Measurements from ENCODE around the gene ARL2BP. TPM values are rescaled to one million over a fixed set of nuclear protein-coding genes. Genes with fewer than 3 reads are reported as not detected.

Gene ARL2BP
- polyA plus RNA-seq, 3 donors = 35.4 to 84.6 (median 84.0) TPM

DNA sequence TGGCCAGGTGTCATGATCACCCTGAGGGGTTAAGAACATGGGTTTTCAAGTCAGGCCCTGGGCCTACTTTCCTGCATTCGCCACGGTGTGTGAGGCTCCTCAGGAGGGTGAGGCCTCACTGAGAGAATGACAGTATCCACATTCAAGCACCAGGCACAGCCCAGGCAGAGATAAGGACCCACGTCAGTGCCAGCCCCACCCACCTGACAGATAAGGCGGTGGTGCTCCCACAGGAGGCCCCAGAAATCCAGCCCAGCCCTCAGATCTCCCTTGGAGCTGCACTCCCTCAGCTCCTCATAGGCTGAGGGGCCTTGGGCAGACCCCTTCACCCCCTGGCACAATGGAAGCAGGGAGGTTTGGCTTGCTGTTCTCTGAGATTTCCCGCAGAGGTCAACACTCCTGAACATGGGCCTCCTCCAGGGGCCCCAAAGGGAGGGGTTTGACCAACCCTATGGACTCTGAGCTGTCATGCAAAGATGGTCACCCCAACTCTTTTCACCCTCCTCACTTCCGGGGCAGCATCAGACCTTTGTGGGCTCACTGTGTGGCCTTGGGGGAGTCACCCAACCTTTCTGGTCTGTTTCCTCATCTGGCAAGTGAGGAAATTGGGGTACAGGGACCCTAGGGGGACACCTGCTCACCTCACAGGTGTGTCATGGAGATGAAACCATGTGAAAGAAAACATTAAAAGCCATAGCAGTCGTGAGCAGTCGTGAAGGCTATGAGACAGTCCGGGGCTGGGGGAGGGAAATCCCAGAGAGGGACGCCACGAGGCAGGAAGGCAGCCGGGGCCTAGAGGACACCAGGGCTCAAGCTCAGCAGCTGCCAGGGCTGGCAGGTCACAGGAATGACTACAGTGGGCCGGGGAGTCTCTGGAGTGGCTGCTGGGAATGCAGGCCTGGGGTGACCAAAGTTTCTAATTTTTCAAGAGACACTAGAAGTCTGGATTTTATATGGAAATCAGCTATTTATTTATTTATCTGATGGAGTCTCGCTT lies 24.0 kb downstream of the ARL2BP start:
- intact Hi-C loops (cut with micrococcal nuclease) = no loop called here
- no peak overlapping the region for H2AFZ ChIP-seq (ENCODE audit: insufficient read depth, low read depth, low read length, poor library complexity, severe bottlenecking)
- H3K27ac ChIP-seq (ENCODE audit: low read depth in 1 of 2, low read length in 2 of 2) = no peak overlapping the region

More for the DNA sequence above, 24.0 kb downstream of the ARL2BP start:
- no peaks in the 10 kb centered on the region for H3K36me3 Mint-ChIP-seq
- no peaks in the 10 kb centered on the region for H3K36me3 ChIP-seq (replicated peaks in 1 of 2; ENCODE audit: control insufficient read depth in 1 of 2, insufficient read depth in 2 of 2, low read length in 2 of 2)
- peaks cover 0 to 8% (median 5%) of the 10 kb centered on the region in 3 donors for H3K27me3 Mint-ChIP-seq (ENCODE audit: low read depth in 3 of 3)
- no peak overlapping the region for H3K4me2 ChIP-seq (replicated peaks; ENCODE audit: extremely low read depth, low read length, poor library complexity, severe bottlenecking)
- no peaks in the 10 kb centered on the region for H3K9me3 Mint-ChIP-seq
- no peak for DNase-seq
- no peak overlapping the region for H3K4me3 ChIP-seq (replicated peaks in 1 of 3; ENCODE audit: low read depth in 2 of 3, low read length in 3 of 3)
- no peaks in the 10 kb centered on the region for H3K27me3 ChIP-seq (ENCODE audit: control insufficient read depth in 2 of 2, insufficient read depth in 2 of 2, low read length in 2 of 2)
- no peak overlapping the region for H3K9ac ChIP-seq (ENCODE audit: insufficient read depth, low read length, poor library complexity, severe bottlenecking)
- peaks cover 10% of the 10 kb centered on the region for H3K4me1 Mint-ChIP-seq
- H3K79me2 ChIP-seq (ENCODE audit: insufficient read depth, low read length) = no peaks in the 10 kb centered on the region
- 81% methylated on average over 11 of the region's 14 CpGs for WGBS (ENCODE audit: insufficient coverage)
- H3K4me3 Mint-ChIP-seq = no peak overlapping the region
- no peaks in the 10 kb centered on the region for H3K9me3 ChIP-seq (replicated peaks in 1 of 2; ENCODE audit: control insufficient read depth in 1 of 2, insufficient read depth in 1 of 2, low read length in 2 of 2)
- peak overlapping the region in 2 of 7 donors; percentile 43 to 50 for H3K27ac Mint-ChIP-seq
- TF ChIP-seq, protein P1, sequence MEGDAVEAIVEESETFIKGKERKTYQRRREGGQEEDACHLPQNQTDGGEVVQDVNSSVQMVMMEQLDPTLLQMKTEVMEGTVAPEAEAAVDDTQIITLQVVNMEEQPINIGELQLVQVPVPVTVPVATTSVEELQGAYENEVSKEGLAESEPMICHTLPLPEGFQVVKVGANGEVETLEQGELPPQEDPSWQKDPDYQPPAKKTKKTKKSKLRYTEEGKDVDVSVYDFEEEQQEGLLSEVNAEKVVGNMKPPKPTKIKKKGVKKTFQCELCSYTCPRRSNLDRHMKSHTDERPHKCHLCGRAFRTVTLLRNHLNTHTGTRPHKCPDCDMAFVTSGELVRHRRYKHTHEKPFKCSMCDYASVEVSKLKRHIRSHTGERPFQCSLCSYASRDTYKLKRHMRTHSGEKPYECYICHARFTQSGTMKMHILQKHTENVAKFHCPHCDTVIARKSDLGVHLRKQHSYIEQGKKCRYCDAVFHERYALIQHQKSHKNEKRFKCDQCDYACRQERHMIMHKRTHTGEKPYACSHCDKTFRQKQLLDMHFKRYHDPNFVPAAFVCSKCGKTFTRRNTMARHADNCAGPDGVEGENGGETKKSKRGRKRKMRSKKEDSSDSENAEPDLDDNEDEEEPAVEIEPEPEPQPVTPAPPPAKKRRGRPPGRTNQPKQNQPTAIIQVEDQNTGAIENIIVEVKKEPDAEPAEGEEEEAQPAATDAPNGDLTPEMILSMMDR (IDR thresholded peaks at IDR 0.05) = no peak
- no peaks in the 10 kb centered on the region for H4K20me1 ChIP-seq (ENCODE audit: insufficient read depth, low read length)
- peaks cover 4 to 9% of the 10 kb centered on the region in 2 donors for H3K4me1 ChIP-seq (ENCODE audit: control insufficient read depth in 1 of 2, insufficient read depth in 2 of 2, low read length in 2 of 2)

Measured in CD14-positive monocyte (primary cell).